HAP-1 (cell line): ENCODE data around the gene MED4.
"Not testable (repeated sequence)": the region's sequence is repeated elsewhere in the genome, so short reads cannot be mapped to it uniquely, and the experiment has no call there.

ENCODE experiments used
- DNase-seq, 2 experiments: peaks; one replicate each; pipeline ENCODE4 v3.0.0-alpha.2; 2016 to 2020; ENCODE audit warnings: low spot score in 2 of 2
- H3K27me3 ChIP-seq: fragments of 250-450 bp; sonication (Bioruptor Pico); 2 replicates; pipeline ENCODE4 v1.5.1; 2020; ENCODE audit warnings: low read depth, mild to moderate bottlenecking, moderate library complexity
- H3K36me3 ChIP-seq: fragments of 250-450 bp; sonication (Bioruptor Pico); replicated peaks from 2 replicates; pipeline ENCODE4 v1.5.1; 2020; ENCODE audit warnings: mild to moderate bottlenecking
- H3K4me1 ChIP-seq: fragments of 250-450 bp; sonication (Bioruptor Pico); 2 replicates; pipeline ENCODE4 v1.5.1; 2020; ENCODE audit warnings: mild to moderate bottlenecking
- H3K4me3 ChIP-seq: fragments of 250-450 bp; sonication (Bioruptor Pico); 2 replicates; pipeline ENCODE4 v1.5.1; 2020; ENCODE audit warnings: mild to moderate bottlenecking, moderate library complexity
- H3K9me3 ChIP-seq: fragments of 250-450 bp; sonication (Bioruptor Pico); 2 replicates; pipeline ENCODE4 v1.5.1; 2020; ENCODE audit warnings: mild to moderate bottlenecking, moderate library complexity
- in situ Hi-C: fragments of 300-500 bp; cut with MboI; formaldehyde crosslinking; loops from 3 replicates; pipeline ENCODE4 v1.14.3; 2020; ENCODE audit warnings: low sequenced_read_pairs, inconsistent platforms, mixed read lengths

Gene MED4

GRCh38 chr13:48072787-48073186 is 22.1 kb downstream of the MED4 start:
- peaks cover 6% of the 10 kb centered on the region; the same call in 1 of the 2 replicates for H3K9me3 ChIP-seq
- no peak for DNase-seq
- H3K27me3 ChIP-seq: no peaks in the 10 kb centered on the region
- in situ Hi-C loops: no loop called here
- H3K36me3 ChIP-seq: peaks cover 71% of the 10 kb centered on the region
- no peak overlapping the region for H3K4me3 ChIP-seq
- peaks cover 15% of the 10 kb centered on the region for H3K4me1 ChIP-seq

DNA sequence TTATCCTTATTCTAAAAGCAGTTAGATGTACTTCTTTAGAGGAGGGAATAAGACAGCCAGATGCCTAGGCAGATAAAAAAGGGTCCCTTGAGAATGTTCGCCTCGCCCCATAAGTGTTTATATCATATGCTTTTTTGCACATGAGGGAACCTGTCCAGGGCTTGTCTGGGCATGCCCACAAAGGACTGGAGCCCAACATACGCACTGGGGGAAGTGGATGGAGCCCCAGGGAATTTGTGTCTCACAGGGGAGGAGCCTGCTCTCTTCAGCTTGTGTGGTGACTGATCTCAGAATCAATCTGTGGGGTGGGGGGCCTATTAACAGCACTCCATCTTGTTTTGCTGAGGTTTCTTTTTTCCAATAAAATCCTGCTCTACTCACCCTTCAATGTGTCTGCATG is 22.6 kb downstream of the MED4 start:
- H3K36me3 ChIP-seq: peaks cover 71% of the 10 kb centered on the region
- peak in 1 of 2 experiments; percentile 19 for DNase-seq
- H3K9me3 ChIP-seq: peaks cover 6% of the 10 kb centered on the region; the same call in 1 of the 2 replicates
- no peaks in the 10 kb centered on the region for H3K27me3 ChIP-seq
- H3K4me1 ChIP-seq: peaks cover 17% of the 10 kb centered on the region
- no peak overlapping the region for H3K4me3 ChIP-seq
- in situ Hi-C loops: no loop called here

GRCh38 chr13:48070942-48071341 is 24.0 kb downstream of the MED4 start:
- DNase-seq: no peak
- in situ Hi-C loops: no loop called here
- Histone ChIP-seq H3K9me3 (peaks cover 6% of the 10 kb centered on the region; the same call in 1 of the 2 replicates), H3K36me3 (peaks cover 67% of the 10 kb centered on the region), H3K4me3 (no peak overlapping the region), H3K27me3 (no peaks in the 10 kb centered on the region), H3K4me1 (peaks cover 17% of the 10 kb centered on the region)

- Histone ChIP-seq H3K9me3 (peaks cover 6% of the 10 kb centered on the region; the same call in 1 of the 2 replicates), H3K4me3 (no peak overlapping the region), H3K4me1 (peaks cover 17% of the 10 kb centered on the region), H3K36me3 (peaks cover 57% of the 10 kb centered on the region), H3K27me3 (no peaks in the 10 kb centered on the region)
- DNase-seq: no peak
- in situ Hi-C loops: no loop called here
Measured at GRCh38 chr13:48069573-48069972, 25.3 kb downstream of the MED4 start.

- H3K4me3 ChIP-seq: no peak overlapping the region
- no peaks in the 10 kb centered on the region for H3K27me3 ChIP-seq
- no peak for DNase-seq
- peaks cover 6% of the 10 kb centered on the region; the same call in 1 of the 2 replicates for H3K9me3 ChIP-seq
- peaks cover 51% of the 10 kb centered on the region for H3K36me3 ChIP-seq
- H3K4me1 ChIP-seq: peaks cover 17% of the 10 kb centered on the region
- in situ Hi-C loops: no loop called here
Measured at GRCh38 chr13:48068952-48069351, 26.0 kb downstream of the MED4 start.

- peaks cover 42% of the 10 kb centered on the region for H3K36me3 ChIP-seq
- H3K4me3 ChIP-seq: no peak overlapping the region
- in situ Hi-C loops: no loop called here
- peak; percentile 18 to 62 for DNase-seq
- no peaks in the 10 kb centered on the region for H3K27me3 ChIP-seq
- H3K4me1 ChIP-seq: peaks cover 17% of the 10 kb centered on the region
- peaks cover 6% of the 10 kb centered on the region; the same call in 1 of the 2 replicates for H3K9me3 ChIP-seq
Measured at GRCh38 chr13:48068036-48068435, 26.9 kb downstream of the MED4 start.

DNA sequence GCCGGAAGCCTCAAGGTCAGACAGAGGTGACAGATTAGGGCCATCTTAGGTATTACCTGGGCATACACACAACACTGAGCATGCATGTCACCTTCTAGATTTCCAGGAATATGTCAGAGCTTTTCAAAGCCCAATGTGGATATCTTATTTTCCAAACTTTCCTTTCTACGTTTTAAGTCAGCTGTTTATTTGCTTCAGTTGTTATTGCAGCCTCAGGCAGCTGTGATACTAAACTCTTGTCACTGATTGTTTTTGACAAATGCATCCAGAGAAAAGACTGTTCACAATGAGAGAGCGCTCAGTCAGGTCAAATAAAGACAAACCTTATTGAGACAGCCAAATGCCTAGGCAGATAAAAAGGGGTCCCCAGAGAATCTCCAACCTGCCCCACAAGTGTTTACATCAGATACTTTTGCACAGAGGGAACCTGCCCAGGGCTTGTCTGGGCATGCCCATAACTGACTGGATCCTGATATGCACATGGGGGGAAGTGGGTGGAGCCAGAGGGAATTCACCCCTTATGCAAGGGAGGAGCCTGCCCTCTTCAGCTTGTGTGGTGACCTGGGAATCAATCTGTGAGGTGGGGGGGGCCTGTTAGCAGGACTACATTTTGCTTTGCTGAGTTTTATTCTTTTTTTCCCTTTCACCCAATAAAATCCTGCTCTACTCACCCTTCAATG is 28.5 kb downstream of the MED4 start:
- Histone ChIP-seq H3K4me3 (no peak overlapping the region), H3K9me3 (peaks cover 5% of the 10 kb centered on the region; the same call in 1 of the 2 replicates), H3K4me1 (peaks cover 17% of the 10 kb centered on the region), H3K36me3 (peaks cover 26% of the 10 kb centered on the region), H3K27me3 (no peaks in the 10 kb centered on the region)
- peak in 1 of 2 experiments; percentile 73 for DNase-seq
- in situ Hi-C loops: no loop called here

- H3K27me3 ChIP-seq, H3K4me1 ChIP-seq, in situ Hi-C loops, H3K36me3 ChIP-seq, H3K9me3 ChIP-seq, H3K4me3 ChIP-seq, DNase-seq: not testable (repeated sequence)
Measured at GRCh38 chr13:48059951-48060350, 35.0 kb downstream of the MED4 start.

DNA sequence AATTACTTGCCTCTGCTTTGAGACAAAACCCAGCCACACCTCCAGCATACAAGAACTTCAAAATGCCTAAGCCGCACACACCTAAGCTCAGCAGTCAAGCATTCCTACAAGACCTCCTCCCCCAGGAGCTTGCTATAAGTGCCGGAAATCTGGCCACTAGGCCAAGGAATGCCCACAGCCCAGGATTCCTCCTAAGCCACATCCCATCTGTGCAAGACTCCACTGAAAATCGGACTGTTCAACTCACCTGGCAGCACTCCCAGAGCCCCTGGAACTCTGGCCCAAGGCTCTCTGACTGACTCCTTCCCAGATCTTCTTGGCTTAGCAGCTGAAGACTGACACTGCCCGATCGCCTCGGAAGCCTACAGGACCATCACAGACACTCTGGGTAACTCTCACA is 36.4 kb downstream of the MED4 start:
- H3K27me3 ChIP-seq, H3K4me3 ChIP-seq, H3K9me3 ChIP-seq, DNase-seq, H3K36me3 ChIP-seq, H3K4me1 ChIP-seq, in situ Hi-C loops: not testable (repeated sequence)

DNA sequence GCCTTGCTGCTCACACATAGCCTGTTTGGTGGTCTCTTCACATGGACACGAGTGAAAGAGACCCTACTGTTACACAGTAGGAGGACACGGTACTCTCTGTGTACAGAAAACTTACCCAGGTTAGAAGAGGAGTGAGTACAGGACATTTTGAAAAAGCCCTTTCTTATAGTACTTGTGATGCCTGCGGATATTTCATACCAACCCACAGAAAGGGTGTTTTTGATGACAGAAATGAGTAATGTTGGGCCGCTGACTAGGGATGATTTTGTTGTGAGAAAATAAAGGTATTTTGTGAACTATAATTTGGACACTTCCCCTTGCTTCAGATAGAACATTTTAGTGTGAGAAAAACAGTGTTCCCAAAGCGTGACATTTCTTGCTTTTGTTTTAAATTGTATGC is 39.2 kb downstream of the MED4 start:
- peaks cover 29% of the 10 kb centered on the region for H3K36me3 ChIP-seq
- no peak for DNase-seq
- no peak overlapping the region for H3K4me3 ChIP-seq
- in situ Hi-C loops: no loop called here
- H3K4me1 ChIP-seq: no peaks in the 10 kb centered on the region; the same call in 1 of the 2 replicates
- no peaks in the 10 kb centered on the region for H3K9me3 ChIP-seq
- no peaks in the 10 kb centered on the region for H3K27me3 ChIP-seq

DNA sequence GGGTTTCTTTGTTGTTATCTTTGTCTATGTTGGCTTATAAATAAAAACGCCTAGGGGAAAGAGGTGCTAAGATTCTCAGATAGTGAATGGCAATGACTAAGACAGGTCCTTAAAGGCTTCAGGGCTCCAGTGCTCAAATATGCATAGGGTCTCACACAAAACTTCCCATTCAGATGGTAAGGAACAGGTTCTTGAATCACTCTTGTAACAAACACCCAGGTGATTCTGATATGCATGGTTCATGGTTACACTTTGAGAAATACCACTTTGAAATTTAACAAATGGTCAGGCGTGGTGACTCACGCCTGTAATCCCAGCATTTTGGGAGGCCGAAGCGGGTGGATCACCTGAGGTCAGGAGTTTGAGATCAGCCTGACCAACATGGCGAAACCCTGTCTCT is 40.3 kb downstream of the MED4 start:
- in situ Hi-C loops: no loop called here
- peaks cover 32% of the 10 kb centered on the region for H3K36me3 ChIP-seq

GRCh38 chr13:48050550-48050949 is 44.4 kb downstream of the MED4 start:
- peaks cover 46% of the 10 kb centered on the region for H3K36me3 ChIP-seq
- no peaks in the 10 kb centered on the region for H3K27me3 ChIP-seq
- H3K4me1 ChIP-seq: no peaks in the 10 kb centered on the region; the same call in 1 of the 2 replicates
- H3K4me3 ChIP-seq: no peak overlapping the region
- in situ Hi-C loops: no loop called here
- no peak for DNase-seq
- H3K9me3 ChIP-seq: no peaks in the 10 kb centered on the region

More for the DNA sequence above, 40.3 kb downstream of the MED4 start:
- Histone ChIP-seq H3K4me3 (no peak overlapping the region), H3K4me1 (no peaks in the 10 kb centered on the region; the same call in 1 of the 2 replicates), H3K9me3 (no peaks in the 10 kb centered on the region), H3K27me3 (no peaks in the 10 kb centered on the region)
- no peak for DNase-seq

DNA sequence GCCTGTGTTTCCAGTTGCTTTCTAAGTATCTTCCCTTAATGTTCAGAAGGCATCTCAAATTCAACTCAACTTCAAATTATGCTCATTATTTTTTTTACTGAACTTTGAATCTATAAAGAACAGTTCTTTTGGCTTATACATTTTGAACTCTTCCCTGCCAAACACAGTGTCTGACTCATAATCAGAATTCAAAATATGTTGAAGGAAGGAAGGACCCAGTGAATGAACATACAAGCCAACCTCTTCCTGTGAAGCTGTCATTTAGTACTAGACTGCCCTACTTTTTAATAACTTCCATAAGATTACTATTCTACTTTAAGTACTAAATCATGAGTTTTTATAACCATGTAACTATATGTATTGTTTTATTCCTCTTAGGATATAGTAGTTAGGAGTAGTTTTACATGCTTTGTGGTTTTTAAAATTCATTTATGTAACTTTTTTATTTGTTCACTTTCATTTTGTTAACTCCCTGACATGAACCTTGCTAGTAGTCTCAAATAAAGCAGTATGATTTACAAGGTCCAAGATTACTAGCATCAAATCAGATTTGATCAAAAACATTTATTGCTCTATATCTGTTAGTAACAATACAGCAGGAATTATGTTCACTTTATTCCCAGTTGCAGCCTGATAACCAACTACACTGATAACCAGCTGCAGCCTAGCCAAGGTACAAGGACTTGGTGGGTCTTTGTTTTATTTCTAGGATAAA is 51.0 kb downstream of the MED4 start:
- no peaks in the 10 kb centered on the region for H3K27me3 ChIP-seq
- H3K9me3 ChIP-seq: no peaks in the 10 kb centered on the region
- no peak for DNase-seq
- in situ Hi-C loops: no loop called here
- H3K4me3 ChIP-seq: no peak overlapping the region
- no peaks in the 10 kb centered on the region for H3K4me1 ChIP-seq
- peaks cover 39% of the 10 kb centered on the region for H3K36me3 ChIP-seq

- Histone ChIP-seq H3K27me3 (no peaks in the 10 kb centered on the region), H3K36me3 (peaks cover 32% of the 10 kb centered on the region), H3K4me1 (peaks cover 7% of the 10 kb centered on the region), H3K9me3 (no peaks in the 10 kb centered on the region), H3K4me3 (no peak overlapping the region)
- in situ Hi-C loops: no loop called here
- DNase-seq: no peak
Measured at GRCh38 chr13:48042894-48043293, 52.0 kb downstream of the MED4 start.
